Thyroid gland (tissue), 4 donors: Measurements from ENCODE around the gene KLHL25. TPM values are rescaled to one million over a fixed set of nuclear protein-coding genes. Genes with fewer than 3 reads are reported as not detected.
A peak's percentile ranks its signal among the peaks of the same experiment; 100 is the strongest.

Source experiments
- DNase-seq, 2 donors: peaks; one replicate each; pipeline ENCODE4 v3.0.0-alpha.2; 2019
- H3K27ac ChIP-seq, 3 donors: fragments of 200-600 bp; sonication (generic); 1 replicate in 2 of 3; 2 replicates in 1 of 3; pipeline ENCODE4 v1.5.1; 2016 to 2019; ENCODE audit warnings: mild to moderate bottlenecking in 1 of 3, moderate library complexity in 1 of 3
- H3K27me3 ChIP-seq: fragments of 200-600 bp; sonication (generic); one replicate; pipeline ENCODE4 v1.5.1; 2019
- H3K36me3 ChIP-seq, 2 donors: fragments of 200-600 bp; sonication (generic); one replicate each; pipeline ENCODE4 v1.5.1; 2016 to 2019
- H3K4me1 ChIP-seq, 2 donors: fragments of 200-600 bp; sonication (generic); one replicate each; pipeline ENCODE4 v1.5.1; 2017 to 2019
- H3K4me3 ChIP-seq, 3 donors: fragments of 200-600 bp; sonication (generic); replicated peaks in 1 of 3; 1 replicate in 2 of 3; 2 replicates in 1 of 3; pipeline ENCODE4 v1.5.1; 2016; ENCODE audit warnings: mild to moderate bottlenecking in 1 of 3
- H3K9me3 ChIP-seq: fragments of 200-600 bp; sonication (generic); one replicate; pipeline ENCODE4 v1.5.1; 2017
- CTCF ChIP-seq, 6 experiments: fragments of 200-600 bp in 3 of 6; fragments of 450-650 bp in 3 of 6; sonication (generic) in 3 of 6; IDR thresholded peaks; one replicate each; pipeline ENCODE4 v1.5.1; 2016 to 2019; ENCODE audit warnings: antibody characterized with exemption in 6 of 6, mild to moderate bottlenecking in 2 of 6, inconsistent platforms in 1 of 6, moderate library complexity in 1 of 6
- POLR2A ChIP-seq, 2 donors: fragments of 450-650 bp; IDR thresholded peaks; one replicate each; pipeline ENCODE4 v1.6.1; 2017; ENCODE audit warnings: antibody characterized with exemption in 2 of 2, mild to moderate bottlenecking in 2 of 2, moderate library complexity in 1 of 2
- WGBS, 2 donors: methylation state at CpG; one replicate each; pipeline ENCODE4 v1.1.5; 2017; 5-methylcytosine and 5-hydroxymethylcytosine counted together
- intact Hi-C: fragments of 100-400 bp; cut with DNase I; formaldehyde crosslinking; loops from one replicate; pipeline ENCODE4 v1.15.1; 2023
- total RNA-seq, 4 donors: library from RNA; depleted of rRNA; stranded (reverse); fragments of >200 nt; gene quantifications; one replicate each; pipeline ENCODE4 v1.2.3, GENCODE V29; 2016

The KLHL25 gene
- total RNA-seq, 4 donors from 2014 or later = 4.2 to 8.8 (median 4.8) TPM

GRCh38 chr15:85795337-85796305 lies 896 bp upstream of the KLHL25 start:
- Histone ChIP-seq H3K4me1 (peaks cover 2 to 27% of the 10 kb centered on the region in 2 donors), H3K27ac (peak overlapping the region in 1 of 3 donors; percentile 54), H3K27me3 (no peaks in the 10 kb centered on the region), H3K36me3 (no peaks in the 10 kb centered on the region), H3K4me3 (peak overlapping the region in 1 of 3 donors; percentile 90), H3K9me3 (no peaks in the 10 kb centered on the region)
- no peak for DNase-seq
- intact Hi-C loops = loop anchor here (10.0 kb wide), 1 partner anchor 51 kb away; no protein-coding TSS in a partner anchor
- TF ChIP-seq CTCF (IDR thresholded peaks at IDR 0.05) (no peak), POLR2A (IDR thresholded peaks at IDR 0.05) (no peak)
- 61 to 63% methylated on average over 15 of the region's 15 CpGs for WGBS, 2 donors

- 3 to 8% methylated on average over 35 to 47 of the region's 56 CpGs for WGBS, 2 donors
- intact Hi-C loops = loop anchor here (10.0 kb wide), 1 partner anchor 49 kb away; no protein-coding TSS in a partner anchor
- peak; percentile 62 to 68 for DNase-seq
- H3K4me1 ChIP-seq = peaks cover 8 to 29% of the 10 kb centered on the region in 2 donors
- TF ChIP-seq CTCF (IDR thresholded peaks at IDR 0.05) = no peak
- no peak for TF ChIP-seq POLR2A (IDR thresholded peaks at IDR 0.05)
- no peaks in the 10 kb centered on the region for H3K27me3 ChIP-seq
- H3K4me3 ChIP-seq = peak overlapping the region; percentile 47 to 90 (median 54)
- H3K36me3 ChIP-seq = no peaks in the 10 kb centered on the region
- no peaks in the 10 kb centered on the region for H3K9me3 ChIP-seq
- H3K27ac ChIP-seq = peak overlapping the region; percentile 71 to 89 (median 88)
Measured at GRCh38 chr15:85793641-85794597, 806 bp downstream of the KLHL25 start.

- no peak overlapping the region for H3K27ac ChIP-seq
- H3K36me3 ChIP-seq = no peaks in the 10 kb centered on the region
- intact Hi-C loops = loop anchor here (10.0 kb wide), 1 partner anchor 48 kb away; no protein-coding TSS in a partner anchor
- WGBS, 2 donors = 76 to 80% methylated on average over 13 to 14 of the region's 14 CpGs
- no peaks in the 10 kb centered on the region for H3K27me3 ChIP-seq
- H3K4me3 ChIP-seq = no peak overlapping the region
- no peaks in the 10 kb centered on the region for H3K9me3 ChIP-seq
- H3K4me1 ChIP-seq = peaks cover 10 to 32% of the 10 kb centered on the region in 2 donors
- DNase-seq = no peak
- TF ChIP-seq POLR2A (IDR thresholded peaks at IDR 0.05) = no peak
- no peak for TF ChIP-seq CTCF (IDR thresholded peaks at IDR 0.05)
Measured at GRCh38 chr15:85792912-85793590, 1.7 kb downstream of the KLHL25 start.

- no peaks in the 10 kb centered on the region for H3K36me3 ChIP-seq
- 100% methylated on average over 4 of the region's 4 CpGs for WGBS, 2 donors
- intact Hi-C loops = loop anchor here (10.0 kb wide), 1 partner anchor 47 kb away; no protein-coding TSS in a partner anchor
- H3K9me3 ChIP-seq = no peaks in the 10 kb centered on the region
- H3K27ac ChIP-seq = no peak overlapping the region
- H3K4me3 ChIP-seq = no peak overlapping the region
- no peaks in the 10 kb centered on the region for H3K27me3 ChIP-seq
- TF ChIP-seq CTCF (IDR thresholded peaks at IDR 0.05) (no peak), POLR2A (IDR thresholded peaks at IDR 0.05) (no peak)
- H3K4me1 ChIP-seq = peaks cover 12 to 37% of the 10 kb centered on the region in 2 donors
- no peak for DNase-seq
Measured at GRCh38 chr15:85792102-85792731, 2.5 kb downstream of the KLHL25 start.
